Right ventricle myocardium superior (tissue), 1 donor: ENCODE measurements around the gene FBXO41. TPM values are rescaled to one million over a fixed set of nuclear protein-coding genes. Genes with fewer than 3 reads are reported as not detected.

Experiments
- ATAC-seq: fragments of 200-7000 bp; cut with Tn5 transposase; one replicate; pipeline ENCODE4 v1.9.1; 2020; ENCODE audit warnings: mild to moderate bottlenecking; ENCODE audit not compliant: poor library complexity
- DNase-seq: peaks from one replicate; pipeline ENCODE4 v3.0.0-alpha.2; 2020
- intact Hi-C: fragments of 100-400 bp; cut with DNase I; formaldehyde crosslinking; loops from one replicate; pipeline ENCODE4 v1.11.2; 2022
- long read RNA-seq: library from polyadenylated mRNA; unstranded; transcript quantifications from one replicate; pipeline ENCODE4 v2.0.0, GENCODE V29; 2021
- total RNA-seq: library from RNA; stranded (reverse); fragmentation: NEBNext Ultra II Directional; extraction: Animal tissue kit (Norgen Biotek cat#: 25700); gene quantifications from one replicate; pipeline ENCODE4 v1.2.1, GENCODE V29; 2021
- donor health status: DM: no; HTN: yes; CAD: no; lungs with severe emphysema.

FBXO41 gene, protein sequence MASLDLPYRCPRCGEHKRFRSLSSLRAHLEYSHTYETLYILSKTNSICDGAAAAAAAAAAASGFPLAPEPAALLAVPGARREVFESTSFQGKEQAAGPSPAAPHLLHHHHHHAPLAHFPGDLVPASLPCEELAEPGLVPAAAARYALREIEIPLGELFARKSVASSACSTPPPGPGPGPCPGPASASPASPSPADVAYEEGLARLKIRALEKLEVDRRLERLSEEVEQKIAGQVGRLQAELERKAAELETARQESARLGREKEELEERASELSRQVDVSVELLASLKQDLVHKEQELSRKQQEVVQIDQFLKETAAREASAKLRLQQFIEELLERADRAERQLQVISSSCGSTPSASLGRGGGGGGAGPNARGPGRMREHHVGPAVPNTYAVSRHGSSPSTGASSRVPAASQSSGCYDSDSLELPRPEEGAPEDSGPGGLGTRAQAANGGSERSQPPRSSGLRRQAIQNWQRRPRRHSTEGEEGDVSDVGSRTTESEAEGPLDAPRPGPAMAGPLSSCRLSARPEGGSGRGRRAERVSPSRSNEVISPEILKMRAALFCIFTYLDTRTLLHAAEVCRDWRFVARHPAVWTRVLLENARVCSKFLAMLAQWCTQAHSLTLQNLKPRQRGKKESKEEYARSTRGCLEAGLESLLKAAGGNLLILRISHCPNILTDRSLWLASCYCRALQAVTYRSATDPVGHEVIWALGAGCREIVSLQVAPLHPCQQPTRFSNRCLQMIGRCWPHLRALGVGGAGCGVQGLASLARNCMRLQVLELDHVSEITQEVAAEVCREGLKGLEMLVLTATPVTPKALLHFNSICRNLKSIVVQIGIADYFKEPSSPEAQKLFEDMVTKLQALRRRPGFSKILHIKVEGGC
- total RNA-seq: 0.51 TPM
- long read RNA-seq: 0 reads

DNA sequence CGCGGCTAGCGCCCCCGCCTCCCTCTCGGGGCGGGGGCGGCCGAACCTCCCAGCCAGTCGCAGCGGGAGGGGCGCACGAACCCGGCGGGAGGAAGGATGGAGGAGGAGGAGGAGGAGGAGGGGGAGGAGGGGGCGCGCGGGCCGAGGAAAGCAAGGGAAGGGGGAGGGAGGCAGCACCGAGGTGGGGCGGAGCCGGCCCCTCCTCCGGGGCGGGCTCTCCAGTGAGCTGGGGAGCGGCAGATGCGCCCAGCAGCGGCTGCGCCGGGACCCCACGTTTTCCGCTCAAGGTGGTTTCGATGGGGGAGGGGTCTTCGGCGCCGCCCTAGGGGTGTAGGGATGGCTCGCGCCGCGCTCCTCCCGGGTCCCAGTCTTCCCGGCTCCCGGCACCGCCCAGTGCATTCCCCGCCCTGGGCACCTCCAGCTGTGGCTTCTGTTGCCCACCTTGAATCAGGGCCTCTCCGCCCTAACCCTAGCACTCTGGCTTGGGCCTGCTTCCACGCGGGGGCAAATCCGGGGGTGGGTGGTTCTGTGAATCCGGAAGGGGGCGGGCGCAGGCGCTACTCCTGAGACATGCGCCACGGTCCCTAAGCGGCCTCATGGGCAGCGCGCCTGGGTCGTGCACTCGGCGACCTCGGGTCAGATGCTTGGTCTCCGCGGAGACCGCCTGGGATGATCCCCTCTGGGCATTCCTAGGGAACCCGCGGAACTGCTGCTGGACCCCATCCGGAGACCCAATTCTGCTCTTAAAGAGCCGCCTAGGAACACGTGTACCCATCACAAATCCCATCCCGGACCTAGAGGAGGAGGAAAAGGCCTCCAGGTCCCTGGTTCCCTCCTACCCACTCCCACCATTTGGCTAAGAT lies at the start of gene FBXO41:
TSS of gene FBXO41 (minus strand) at position 183 of the 863 bp plus-strand sequence. CDS start 14,848 bp downstream, outside the sequence.
- intact Hi-C loops: no loop called here
- DNase-seq: peak; percentile 61
- ATAC-seq: peak; percentile 80

DNA sequence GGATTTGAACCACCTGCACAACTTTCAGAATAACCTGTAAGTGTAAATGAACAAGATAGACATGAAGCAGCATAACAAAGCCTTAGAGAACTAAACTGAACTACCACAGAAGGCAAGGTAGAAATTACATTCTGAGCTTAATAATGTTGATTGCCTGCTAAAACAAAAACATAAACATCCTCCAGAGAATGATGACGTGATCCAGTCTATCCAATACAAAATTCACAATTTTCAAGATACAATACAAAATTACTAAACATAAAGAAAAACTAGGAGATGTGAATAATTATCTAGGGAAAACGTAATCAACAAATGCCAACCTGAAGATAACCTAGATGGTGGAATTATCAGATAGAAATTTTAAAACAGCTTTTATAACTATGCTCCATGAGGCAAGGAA lies 49.8 kb upstream of the FBXO41 start:
- intact Hi-C loops: no loop called here
- DNase-seq: no peak
- no peak for ATAC-seq

DNA sequence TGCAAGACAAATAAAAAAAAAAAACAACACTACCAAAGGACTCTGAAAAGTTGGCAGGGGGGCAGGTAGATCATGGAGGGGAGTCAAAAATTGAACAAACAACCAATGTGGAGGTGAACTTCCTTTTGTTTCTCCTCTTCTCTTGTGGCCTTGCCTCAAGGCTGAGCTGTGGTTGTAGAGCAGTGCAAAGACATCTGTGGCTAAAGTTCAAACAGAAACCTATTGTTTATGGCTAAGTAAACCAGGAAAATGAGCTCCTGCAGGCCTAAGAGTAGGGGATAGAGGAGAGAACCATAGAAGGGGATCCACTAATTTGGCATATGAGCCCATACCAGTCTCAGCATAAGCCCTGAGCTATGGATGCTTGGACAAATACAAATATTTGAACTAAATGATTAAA lies 49.3 kb upstream of the FBXO41 start:
- ATAC-seq (no peak), DNase-seq (no peak)
- intact Hi-C loops: no loop called here

DNA sequence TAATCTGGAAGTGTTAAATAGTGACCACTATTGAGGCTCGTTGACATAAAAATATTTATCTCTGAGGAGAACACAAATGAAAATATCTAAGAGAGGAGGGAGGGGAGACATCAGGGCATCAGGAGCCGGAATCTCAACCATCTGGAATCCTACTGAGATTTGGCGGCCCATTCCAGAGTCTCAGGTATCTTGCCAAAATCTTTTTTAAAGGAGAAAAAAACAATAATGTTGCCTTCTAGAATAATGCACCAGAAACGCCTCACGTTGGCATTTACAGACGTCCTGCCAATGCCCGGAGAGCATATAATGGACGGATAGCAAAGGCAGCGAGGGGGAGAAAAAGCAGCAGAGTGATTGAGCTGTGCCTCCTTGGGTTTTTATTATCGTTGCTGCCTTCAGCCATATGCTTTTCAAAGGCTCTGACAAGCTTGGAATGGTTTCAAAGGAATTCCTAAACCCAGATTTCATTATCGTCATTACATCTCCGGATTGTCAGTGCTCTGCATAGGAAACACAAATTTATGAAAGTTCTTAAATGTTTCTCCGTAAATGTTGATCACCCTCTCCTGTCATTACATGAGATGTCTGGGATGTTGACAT lies 39.9 kb upstream of the FBXO41 start:
- intact Hi-C loops: no loop called here
- no peak for ATAC-seq
- DNase-seq: no peak

DNA sequence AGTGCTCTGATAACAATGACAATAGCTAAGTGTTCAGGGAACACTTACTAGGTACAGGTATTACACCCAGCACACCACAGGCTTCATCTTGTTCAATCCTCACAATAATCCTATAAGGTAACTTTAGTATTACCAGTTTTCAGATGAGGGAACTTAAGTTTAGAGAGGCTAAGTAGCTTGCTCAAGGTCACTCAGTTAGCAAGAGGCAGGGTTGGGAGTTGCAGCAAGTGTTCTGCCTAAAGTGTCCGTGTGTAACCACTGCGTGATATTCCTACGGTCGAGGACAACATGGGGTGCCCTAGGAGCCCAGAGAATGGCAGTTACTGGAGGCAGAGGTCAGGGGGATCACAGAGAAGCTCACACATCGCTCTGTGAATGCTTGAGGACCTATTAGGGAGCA lies 39.3 kb upstream of the FBXO41 start:
- intact Hi-C loops: no loop called here

DNA sequence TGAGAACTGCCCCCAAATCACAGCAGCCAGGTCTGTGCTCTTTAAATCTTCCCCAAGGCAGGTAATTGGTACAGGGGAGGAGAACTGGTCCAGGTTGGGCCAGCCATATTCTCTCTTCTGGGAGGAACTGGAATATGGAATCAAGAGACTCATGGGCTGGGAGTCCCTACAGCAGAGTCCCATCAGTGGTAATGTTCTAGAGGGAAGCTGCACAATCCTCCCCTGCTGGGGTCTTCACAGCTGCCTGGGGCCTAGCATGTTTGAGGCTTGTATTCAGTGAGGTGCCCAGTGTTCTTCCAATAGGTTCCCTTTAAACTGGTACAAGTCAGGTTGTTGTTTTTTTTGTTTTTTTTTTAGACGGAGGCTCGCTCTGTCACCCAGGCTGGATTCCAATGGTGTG lies 30.2 kb upstream of the FBXO41 start:
- ATAC-seq (no peak), DNase-seq (no peak)
- intact Hi-C loops: no loop called here

More for the DNA sequence above, 39.3 kb upstream of the FBXO41 start:
- DNase-seq (no peak), ATAC-seq (no peak)

DNA sequence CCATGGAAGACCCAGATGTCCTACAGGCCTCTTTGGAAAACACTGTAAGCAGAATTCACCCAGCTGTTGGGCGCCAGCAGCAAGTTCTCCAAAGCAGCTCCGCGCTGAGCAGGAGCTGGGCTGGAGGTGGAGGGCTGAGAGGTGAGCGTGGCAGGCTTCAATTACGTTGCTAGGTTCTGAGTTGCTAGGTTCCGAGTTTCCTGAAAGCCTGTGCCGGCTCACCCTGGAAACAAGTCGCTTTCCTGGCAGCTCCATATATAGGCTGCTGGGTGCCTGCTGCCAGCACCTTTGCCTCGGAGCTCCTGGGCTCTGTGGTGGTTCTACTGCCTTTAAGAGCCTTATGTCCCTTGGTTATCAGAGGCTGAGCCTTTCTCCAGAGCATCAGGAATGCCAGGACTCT lies 23.4 kb upstream of the FBXO41 start:
- intact Hi-C loops: no loop called here
- ATAC-seq (no peak), DNase-seq (no peak)

DNA sequence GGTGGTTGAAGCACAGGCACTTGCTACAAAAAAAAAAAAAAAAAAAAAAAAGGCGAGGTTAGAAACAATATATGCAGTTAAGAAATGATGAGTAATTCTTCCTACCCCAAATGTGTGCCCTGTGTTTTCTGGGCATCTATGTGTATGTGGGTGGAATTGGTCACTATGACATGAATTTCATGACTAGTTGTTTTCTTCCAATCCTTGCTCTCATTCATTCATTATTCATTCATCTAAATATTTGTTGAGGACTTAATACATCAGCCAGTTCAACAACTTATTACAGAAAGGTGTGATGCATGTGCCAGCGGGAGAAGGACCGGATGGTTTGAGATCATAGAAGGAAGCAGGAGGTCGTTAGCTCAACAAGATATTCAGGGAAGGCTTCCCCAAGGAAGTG lies 17.4 kb upstream of the FBXO41 start:
- intact Hi-C loops: no loop called here
- DNase-seq: no peak
- no peak for ATAC-seq

DNA sequence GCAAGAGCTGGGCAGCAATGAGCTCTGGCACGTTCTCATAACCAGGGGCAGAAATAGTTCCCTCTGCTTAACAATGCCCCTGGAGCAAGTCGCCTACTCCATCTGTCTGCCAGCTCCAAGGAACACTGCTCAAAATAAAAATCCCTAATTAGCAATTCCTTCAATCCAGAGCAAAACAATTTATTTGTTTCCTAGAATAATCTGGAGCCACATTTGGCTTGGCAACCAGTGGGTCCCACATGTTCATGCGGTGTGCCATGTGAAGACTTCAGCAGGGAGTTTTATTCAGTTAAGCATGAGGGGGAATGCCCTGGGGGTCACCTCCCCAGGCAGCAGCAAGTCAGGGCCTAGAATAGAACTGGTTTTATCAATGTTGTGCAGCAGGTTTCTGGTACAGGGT lies 16.6 kb upstream of the FBXO41 start:
- DNase-seq: no peak
- no peak for ATAC-seq
- intact Hi-C loops: no loop called here

DNA sequence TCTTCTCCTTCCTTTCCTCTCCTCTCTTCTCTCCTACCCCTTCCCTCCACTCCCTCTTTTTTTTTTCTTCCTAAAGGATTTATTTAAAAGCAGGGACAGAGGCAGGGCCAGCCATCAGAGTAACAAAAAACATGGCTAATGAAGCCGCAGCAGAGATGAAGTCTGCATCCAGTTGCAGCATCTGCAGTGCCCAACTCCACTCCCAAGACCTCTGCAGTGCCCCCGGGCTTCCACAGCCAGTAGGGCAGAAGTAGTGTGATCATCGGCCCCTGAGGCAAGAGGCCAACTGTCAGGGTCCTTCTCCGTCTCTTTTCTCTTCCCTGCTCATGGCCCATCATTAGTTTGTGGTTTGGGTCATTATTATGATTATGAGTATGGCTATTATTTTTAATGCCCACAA lies 13.3 kb upstream of the FBXO41 start:
- ATAC-seq (no peak), DNase-seq (no peak)
- intact Hi-C loops: no loop called here

DNA sequence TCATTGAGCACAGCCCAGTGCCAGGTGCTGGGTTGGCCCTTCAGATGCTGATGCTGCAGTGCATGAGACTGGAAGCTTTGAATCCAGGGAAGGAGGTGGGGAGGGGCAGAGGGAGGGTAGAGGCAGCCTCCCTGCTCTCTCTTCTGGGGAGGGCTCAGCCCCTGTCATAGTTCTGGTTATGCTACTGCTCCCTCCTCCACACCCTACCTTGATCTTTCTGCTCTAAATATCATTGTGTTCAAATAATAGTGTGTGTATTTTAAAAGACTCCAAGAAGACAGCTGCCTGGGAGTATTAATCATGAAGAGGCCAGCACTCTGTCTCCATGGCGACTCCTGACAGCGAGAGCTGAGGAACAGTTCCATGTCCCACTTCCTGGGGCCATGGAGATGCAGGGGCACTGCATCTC lies 12.9 kb upstream of the FBXO41 start:
- no peak for DNase-seq
- ATAC-seq: no peak
- intact Hi-C loops: no loop called here

DNA sequence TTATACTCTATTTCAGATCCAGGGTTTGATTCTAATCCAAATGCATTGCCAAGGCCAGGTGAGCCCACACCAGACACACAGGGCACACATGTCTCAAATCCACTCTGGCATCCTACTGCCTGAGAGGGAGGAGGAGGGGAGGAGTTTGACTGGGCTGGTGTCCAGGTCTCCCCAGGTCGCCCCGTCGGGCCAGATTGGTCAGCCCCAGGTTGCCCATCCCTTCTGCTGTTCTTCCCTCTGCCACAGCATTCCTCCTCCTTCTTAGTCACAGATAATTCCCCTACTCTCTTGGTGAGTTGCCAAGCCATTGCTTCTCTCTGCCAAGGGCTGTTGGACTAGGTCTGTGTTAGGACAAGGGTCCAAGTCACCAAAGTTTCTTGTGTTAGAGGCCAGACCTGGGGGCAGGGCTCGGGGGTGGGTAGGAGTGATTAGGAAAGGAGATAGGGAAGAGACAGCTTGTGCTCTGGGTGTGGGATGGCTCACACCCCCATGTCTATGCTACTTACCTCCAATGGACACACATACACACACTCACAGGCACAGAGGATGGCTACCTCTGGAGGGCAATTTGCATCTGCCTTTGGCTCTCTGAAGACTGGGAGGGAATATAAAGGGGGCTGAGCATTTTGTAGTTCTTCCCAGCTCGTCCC lies 11.6 kb upstream of the FBXO41 start:
- ATAC-seq (no peak), DNase-seq (no peak)
- intact Hi-C loops: no loop called here

DNA sequence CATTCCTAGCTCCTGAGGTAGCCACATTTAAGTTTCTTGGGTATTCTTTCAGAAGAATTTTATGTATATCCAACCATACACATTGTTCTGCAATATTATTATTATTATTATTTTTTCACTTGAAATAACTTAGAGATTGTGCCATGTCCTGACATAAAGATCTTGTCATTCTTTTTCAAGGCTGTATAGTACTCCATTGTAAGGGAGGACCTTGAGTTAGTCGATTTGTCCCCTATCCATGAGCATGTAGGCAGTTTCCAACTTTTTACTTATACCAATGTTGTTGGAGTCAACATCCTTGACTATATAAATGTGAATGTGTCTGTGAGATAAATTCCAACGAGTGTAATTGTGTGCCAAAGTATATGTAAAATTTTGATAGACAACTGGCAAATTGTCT lies 10.0 kb upstream of the FBXO41 start:
- DNase-seq (no peak), ATAC-seq (no peak)
- intact Hi-C loops: no loop called here

DNA sequence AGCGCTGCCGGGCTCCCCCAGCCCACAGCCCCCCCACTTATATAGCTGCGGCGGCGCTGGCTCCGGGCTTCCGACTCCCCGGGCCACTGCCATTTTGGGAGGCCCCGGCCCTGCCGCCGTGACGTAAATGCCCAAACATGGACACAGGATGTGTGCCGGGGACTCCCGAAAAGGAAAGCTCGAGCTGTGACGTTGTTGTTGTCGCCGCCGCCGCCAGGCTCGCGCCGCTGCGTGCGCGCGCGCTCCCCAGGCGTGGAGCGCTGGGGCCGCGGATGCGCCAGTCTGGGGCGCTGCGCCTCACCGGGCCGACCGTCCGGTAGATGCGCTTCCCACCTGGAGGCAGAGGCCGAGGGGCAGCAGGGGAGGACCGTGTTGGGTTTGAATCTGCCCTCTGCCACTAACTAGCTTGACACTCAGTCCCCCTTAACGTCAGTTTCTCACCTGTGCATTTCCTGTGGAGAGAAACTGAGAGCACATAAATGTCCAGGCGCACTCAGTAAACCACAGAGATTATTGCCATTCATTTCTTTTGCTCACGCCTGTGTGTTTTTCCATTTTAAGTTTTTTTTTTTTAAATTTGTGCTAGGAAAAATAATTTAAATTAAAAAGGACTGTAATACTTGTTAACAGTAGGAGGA lies 9.4 kb upstream of the FBXO41 start, which contains the start of gene EGR4:
TSS of gene EGR4 (minus strand) at position 15 of the 638 bp plus-strand sequence. CDS start 231 bp downstream, outside the sequence.
- peak; percentile 58 for DNase-seq

DNA sequence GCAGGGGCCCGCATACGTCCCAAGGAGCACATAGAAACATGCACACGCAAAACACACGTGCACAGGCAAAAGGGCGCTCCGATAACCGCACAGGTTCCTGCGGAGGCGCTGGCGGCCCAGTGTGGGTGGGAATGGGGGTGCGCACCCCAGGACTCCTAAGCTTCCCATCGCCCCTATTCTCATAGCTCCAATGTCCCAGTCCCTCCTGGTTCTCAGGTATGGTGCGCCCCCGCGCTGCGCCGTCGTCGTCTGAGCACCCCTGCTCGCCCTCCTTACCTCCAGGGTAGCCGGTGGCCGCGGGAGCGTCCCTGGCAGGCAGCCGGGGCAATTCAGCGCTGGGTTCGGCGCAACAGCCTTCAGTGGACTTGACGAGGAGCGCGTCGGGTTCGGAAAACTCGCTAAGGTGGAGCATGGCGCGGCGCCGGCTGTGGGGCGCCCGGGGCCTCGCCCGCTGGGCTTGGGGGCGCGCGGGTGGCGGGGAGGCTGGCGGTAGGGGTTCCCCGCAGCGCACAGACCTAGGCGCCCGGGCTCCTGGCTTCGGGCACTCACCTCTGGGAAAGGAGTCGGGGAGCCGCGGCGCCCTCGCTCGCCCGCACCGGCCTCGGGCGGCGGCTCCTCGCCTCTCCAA lies 8.7 kb upstream of the FBXO41 start:
- DNase-seq: no peak
- no peak for ATAC-seq
- intact Hi-C loops: no loop called here

More for the DNA sequence above, 9.4 kb upstream of the FBXO41 start, which contains the start of gene EGR4:
- peak; percentile 65 for ATAC-seq
- intact Hi-C loops: no loop called here

DNA sequence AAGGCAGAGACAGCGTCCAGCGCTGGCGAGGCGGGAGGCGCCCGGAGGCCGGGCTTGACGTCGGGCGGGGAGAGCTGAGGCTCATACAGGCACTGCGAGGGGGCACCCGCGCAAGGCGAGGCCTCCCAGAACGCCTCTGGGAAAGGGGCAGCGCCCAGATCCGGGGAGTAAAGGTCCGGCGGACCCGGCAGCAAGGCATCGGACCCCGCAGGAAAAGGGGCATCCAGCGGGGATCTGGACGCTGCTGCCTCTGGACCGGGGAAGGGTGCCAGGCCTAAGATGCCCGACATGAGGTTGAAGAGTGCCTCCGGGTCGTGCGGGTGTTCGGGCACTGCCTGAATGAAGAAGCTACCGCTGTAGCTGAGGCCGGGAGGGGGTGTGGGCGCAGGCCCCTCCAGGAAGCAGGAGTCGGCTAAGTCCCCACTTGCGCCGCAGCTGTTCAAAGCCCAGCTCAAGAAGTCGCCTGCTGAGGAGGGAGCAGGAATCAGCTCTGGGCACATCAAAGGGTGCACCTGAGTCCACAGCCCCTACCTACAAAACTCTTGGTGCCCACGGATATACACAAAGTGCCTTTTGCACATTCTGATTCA lies 8.1 kb upstream of the FBXO41 start:
- DNase-seq: no peak
- no peak for ATAC-seq
- intact Hi-C loops: no loop called here
